Large intestine (tissue), 3 donors: ENCODE data around the gene TJP1. TPM values are rescaled to one million over a fixed set of nuclear protein-coding genes. Genes with fewer than 3 reads are reported as not detected.
"Not testable (repeated sequence)": the region's sequence is repeated elsewhere in the genome, so short reads cannot be mapped to it uniquely, and the experiment has no call there.

Experiments used
- DNase-seq, 2 donors: peaks; one replicate each; pipeline versions ENCODE4 v3.0.0 to v3.0.0-alpha.2; 2013
- H3K27ac ChIP-seq: one replicate; pipeline ENCODE4 v1.5.1; 2013; ENCODE audit warnings: low read length
- H3K27me3 ChIP-seq: 2 replicates; pipeline ENCODE4 v1.6.1; 2013; ENCODE audit warnings: low read length; ENCODE audit not compliant: control insufficient read depth, insufficient read depth
- H3K36me3 ChIP-seq: 2 replicates; pipeline ENCODE4 v1.6.1; 2013; ENCODE audit warnings: low read length; ENCODE audit not compliant: control insufficient read depth, insufficient read depth
- H3K4me1 ChIP-seq: one replicate; pipeline ENCODE4 v1.6.1; 2013; ENCODE audit warnings: low read length; ENCODE audit not compliant: control insufficient read depth, insufficient read depth
- H3K4me3 ChIP-seq: one replicate; pipeline ENCODE4 v1.5.1; 2013; ENCODE audit warnings: low read length
- H3K9me3 ChIP-seq: one replicate; pipeline ENCODE4 v1.6.1; 2013; ENCODE audit warnings: mild to moderate bottlenecking, low read depth, low read length, moderate library complexity; ENCODE audit not compliant: control insufficient read depth
- WGBS: methylation state at CpG from one replicate; pipeline ENCODE4 v1.1.5; 2013; ENCODE audit warnings: low lambda C conversion rate; ENCODE audit not compliant: insufficient coverage; 5-methylcytosine and 5-hydroxymethylcytosine counted together
- polyA plus RNA-seq: library from polyadenylated mRNA; unstranded; fragments of 120-200 nt; gene quantifications from one replicate; pipeline ENCODE4 v1.2.1, GENCODE V29; 2013

The TJP1 gene
- polyA plus RNA-seq, 1 donor = 62.9 TPM

GRCh38 chr15:29736012-29736743 is 86.1 kb downstream of the TJP1 start:
- H3K9me3 ChIP-seq = no peaks in the 10 kb centered on the region
- WGBS = 97% methylated on average over 2 of the region's 3 CpGs
- H3K27me3 ChIP-seq = no peaks in the 10 kb centered on the region
- DNase-seq = no peak
- H3K4me3 ChIP-seq = no peak overlapping the region
- no peak overlapping the region for H3K27ac ChIP-seq
- peaks cover 43% of the 10 kb centered on the region for H3K36me3 ChIP-seq
- no peaks in the 10 kb centered on the region for H3K4me1 ChIP-seq

DNA sequence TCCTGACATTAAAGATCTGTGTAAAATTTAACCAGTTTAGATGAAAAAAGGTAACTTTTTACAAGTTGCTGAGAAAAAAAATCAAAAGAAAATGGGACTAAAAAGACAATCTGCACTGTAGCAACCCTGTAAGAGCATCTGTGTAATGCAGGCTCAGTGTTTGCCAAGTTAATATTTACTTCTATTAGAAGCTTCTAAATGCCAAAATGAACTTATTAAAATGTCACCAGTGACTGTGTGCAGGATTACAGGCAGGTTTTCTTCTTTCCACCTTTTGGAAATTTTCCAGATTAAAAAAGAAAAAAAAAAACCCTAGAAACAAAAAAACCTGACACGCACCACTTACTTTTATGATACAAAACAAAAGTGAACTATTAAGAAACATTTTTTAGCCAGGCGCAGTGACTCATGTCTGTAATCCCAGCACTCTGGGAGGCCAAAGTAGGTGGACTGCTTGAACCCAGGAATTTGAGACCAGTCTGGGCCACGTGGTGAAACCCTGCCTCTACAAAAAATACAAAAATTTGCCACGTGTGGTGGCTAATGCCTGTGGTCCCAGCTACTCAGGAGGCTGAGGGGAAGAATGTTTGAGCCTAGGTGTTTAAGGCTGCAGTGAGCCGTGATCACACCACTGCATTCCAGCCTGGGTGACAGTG is 87.2 kb downstream of the TJP1 start:
- no peaks in the 10 kb centered on the region for H3K9me3 ChIP-seq
- WGBS = 86% methylated on average over 1 of the region's 5 CpGs
- H3K27ac ChIP-seq = no peak overlapping the region
- DNase-seq = no peak
- H3K4me3 ChIP-seq = no peak overlapping the region
- no peaks in the 10 kb centered on the region for H3K27me3 ChIP-seq
- no peaks in the 10 kb centered on the region for H3K4me1 ChIP-seq
- peaks cover 41% of the 10 kb centered on the region for H3K36me3 ChIP-seq

DNA sequence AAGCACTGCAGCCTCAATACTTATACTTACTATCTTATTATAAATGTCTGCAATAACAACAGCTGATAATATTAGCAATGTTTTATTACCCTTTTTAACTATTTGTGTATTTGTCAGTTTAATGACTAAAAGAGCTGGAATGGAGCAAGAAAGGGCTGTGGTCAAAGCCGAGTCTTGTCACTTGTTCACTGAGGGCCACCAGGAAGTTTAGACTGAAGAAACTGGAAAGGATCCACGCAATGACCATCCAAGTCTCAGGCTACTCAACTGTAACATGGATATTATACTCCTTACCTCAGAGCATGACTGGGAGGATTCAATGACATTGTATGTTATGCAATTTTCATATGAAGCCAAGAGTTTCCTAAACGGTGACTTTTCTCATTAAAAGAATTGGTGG is 90.4 kb downstream of the TJP1 start:
- Histone ChIP-seq H3K4me3 (no peak overlapping the region), H3K4me1 (no peaks in the 10 kb centered on the region), H3K27ac (no peak overlapping the region), H3K9me3 (no peaks in the 10 kb centered on the region), H3K36me3 (peaks cover 46% of the 10 kb centered on the region), H3K27me3 (no peaks in the 10 kb centered on the region)
- no peak for DNase-seq
- WGBS = 83% methylated on average over 1 of the region's 3 CpGs

- not testable (repeated sequence) for H3K4me3 ChIP-seq, H3K27ac ChIP-seq, H3K27me3 ChIP-seq, H3K9me3 ChIP-seq, H3K4me1 ChIP-seq, DNase-seq
- WGBS = no CpG with 5 or more reads among the region's 15 CpGs
- H3K36me3 ChIP-seq = peaks cover 51% of the 10 kb centered on the region
Measured at GRCh38 chr15:29730471-29730870, 91.8 kb downstream of the TJP1 start.

GRCh38 chr15:29728418-29728817 is 93.8 kb downstream of the TJP1 start:
- peaks cover 54% of the 10 kb centered on the region for H3K36me3 ChIP-seq
- no peak overlapping the region for H3K4me3 ChIP-seq
- no peak overlapping the region for H3K27ac ChIP-seq
- no peaks in the 10 kb centered on the region for H3K9me3 ChIP-seq
- H3K4me1 ChIP-seq = peaks cover 6% of the 10 kb centered on the region
- no CpG with 5 or more reads among the region's 2 CpGs for WGBS
- DNase-seq = no peak
- H3K27me3 ChIP-seq = no peaks in the 10 kb centered on the region

- Histone ChIP-seq H3K9me3 (no peaks in the 10 kb centered on the region), H3K4me1 (peaks cover 6% of the 10 kb centered on the region), H3K4me3 (no peak overlapping the region), H3K27me3 (no peaks in the 10 kb centered on the region), H3K36me3 (peaks cover 56% of the 10 kb centered on the region), H3K27ac (no peak overlapping the region)
- 100% methylated on average over 1 of the region's 5 CpGs for WGBS
- DNase-seq = no peak
Measured at GRCh38 chr15:29727871-29728270, 94.4 kb downstream of the TJP1 start.

DNA sequence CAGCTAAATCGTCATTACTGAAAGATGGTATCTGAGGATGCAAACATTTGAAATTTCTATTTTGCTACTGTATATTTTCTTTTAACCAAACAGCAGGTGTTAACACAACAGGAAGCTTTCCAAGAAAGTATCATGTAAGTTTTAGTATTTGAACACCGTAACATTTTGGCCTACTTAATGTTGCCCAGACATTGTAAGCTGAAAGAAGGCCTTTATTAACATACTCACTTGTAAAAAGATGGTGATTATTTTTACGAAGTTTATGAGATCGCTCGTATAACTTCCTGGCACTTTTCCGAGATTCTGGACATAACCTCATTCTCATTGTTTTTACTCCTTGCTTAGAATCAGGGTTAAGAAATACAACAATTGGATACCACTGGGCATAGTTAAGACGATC is 95.7 kb downstream of the TJP1 start:
- Histone ChIP-seq H3K36me3 (peaks cover 59% of the 10 kb centered on the region), H3K4me1 (peaks cover 6% of the 10 kb centered on the region), H3K27ac (no peak overlapping the region), H3K4me3 (no peak overlapping the region), H3K27me3 (no peaks in the 10 kb centered on the region), H3K9me3 (peaks cover 8% of the 10 kb centered on the region)
- 100% methylated on average over 2 of the region's 7 CpGs for WGBS
- no peak for DNase-seq

DNA sequence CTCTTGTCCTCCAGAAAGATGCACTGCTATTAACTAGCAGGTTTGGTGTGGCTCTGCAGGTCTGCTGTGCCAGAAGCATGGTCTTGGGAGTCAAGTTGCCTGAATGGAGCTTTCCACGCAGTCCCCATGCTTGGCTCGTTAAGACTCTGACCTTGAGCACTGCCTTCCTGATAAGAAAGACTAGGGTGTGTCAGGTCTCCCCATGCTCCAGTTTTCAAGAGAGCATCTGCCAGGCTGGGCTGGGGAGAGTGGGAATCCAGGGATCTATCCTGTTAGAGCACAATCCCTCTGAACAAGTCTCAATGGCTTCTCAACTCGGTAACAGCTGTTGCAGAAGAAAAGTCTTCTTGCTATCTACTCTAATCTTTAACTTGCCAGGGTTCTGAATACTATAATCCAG is 98.2 kb downstream of the TJP1 start:
- no CpG with 5 or more reads among the region's 3 CpGs for WGBS
- Histone ChIP-seq H3K36me3 (peaks cover 71% of the 10 kb centered on the region), H3K27ac (no peak overlapping the region), H3K27me3 (no peaks in the 10 kb centered on the region), H3K4me3 (no peak overlapping the region), H3K9me3 (peaks cover 8% of the 10 kb centered on the region), H3K4me1 (peaks cover 6% of the 10 kb centered on the region)
- peak in 1 of 2 donors; percentile 25 for DNase-seq

DNA sequence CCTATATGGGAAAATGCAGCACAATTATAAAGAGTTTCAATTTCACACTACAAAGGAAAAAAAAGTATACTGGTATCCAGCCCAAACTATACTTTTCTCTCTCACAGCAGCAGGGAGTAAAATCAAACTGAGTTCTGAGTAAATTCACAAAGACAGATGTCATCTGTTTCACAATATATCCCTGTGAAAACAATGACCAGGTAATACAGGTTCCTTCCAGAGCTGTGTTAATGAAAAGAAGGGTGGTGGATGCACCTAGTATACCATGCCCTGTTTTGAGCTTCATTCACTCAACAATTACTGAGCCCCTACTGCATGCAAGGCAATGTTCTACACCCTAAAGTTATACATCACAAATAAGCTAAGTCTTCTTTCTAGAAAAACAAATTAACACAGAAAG is 108.5 kb downstream of the TJP1 start:
- Histone ChIP-seq H3K36me3 (peaks cover 68% of the 10 kb centered on the region), H3K27ac (no peak overlapping the region), H3K4me3 (no peak overlapping the region), H3K4me1 (no peaks in the 10 kb centered on the region), H3K9me3 (no peaks in the 10 kb centered on the region), H3K27me3 (no peaks in the 10 kb centered on the region)
- no peak for DNase-seq

DNA sequence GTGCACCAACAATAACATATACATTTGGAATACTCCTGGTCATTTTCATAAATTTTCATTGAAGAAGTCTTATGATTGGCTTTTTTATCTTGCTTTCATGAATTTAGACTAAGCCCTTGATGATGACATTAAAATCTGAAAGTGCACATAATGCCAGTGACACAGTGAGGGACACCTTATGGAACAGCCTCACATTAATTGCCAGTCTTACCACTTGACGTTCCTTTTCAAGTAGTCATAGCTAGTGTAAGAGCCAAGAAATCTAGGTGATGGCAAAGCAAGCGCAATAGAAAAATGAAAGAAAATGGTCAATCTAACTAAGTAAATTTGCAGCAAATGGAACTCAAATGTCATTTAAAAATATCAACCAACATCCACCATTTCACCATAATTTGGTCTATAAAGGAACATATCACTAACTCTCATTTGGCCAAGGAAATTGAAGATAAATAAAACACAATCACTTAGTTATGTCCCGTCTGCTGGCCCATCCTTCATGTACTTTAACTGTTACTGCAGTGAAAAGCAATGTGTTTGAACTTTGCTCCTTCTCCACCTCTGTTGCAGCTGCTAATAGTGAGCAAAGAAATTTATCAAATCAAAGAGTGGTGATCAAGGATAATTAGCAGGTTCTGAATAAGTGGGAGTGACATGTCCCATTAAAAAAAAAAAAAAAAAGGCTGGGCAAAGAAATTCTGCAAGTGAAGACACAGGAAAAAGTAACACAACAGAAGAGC is 110.0 kb downstream of the TJP1 start:
- Histone ChIP-seq H3K27ac (no peak overlapping the region), H3K36me3 (peaks cover 69% of the 10 kb centered on the region), H3K4me1 (no peaks in the 10 kb centered on the region), H3K9me3 (no peaks in the 10 kb centered on the region), H3K4me3 (no peak overlapping the region), H3K27me3 (no peaks in the 10 kb centered on the region)
- DNase-seq = peak in 1 of 2 donors; percentile 37
- 71% methylated on average over 1 of the region's 3 CpGs for WGBS
